ENCODE data around the gene DENND6B.

DENND6B gene

DNA sequence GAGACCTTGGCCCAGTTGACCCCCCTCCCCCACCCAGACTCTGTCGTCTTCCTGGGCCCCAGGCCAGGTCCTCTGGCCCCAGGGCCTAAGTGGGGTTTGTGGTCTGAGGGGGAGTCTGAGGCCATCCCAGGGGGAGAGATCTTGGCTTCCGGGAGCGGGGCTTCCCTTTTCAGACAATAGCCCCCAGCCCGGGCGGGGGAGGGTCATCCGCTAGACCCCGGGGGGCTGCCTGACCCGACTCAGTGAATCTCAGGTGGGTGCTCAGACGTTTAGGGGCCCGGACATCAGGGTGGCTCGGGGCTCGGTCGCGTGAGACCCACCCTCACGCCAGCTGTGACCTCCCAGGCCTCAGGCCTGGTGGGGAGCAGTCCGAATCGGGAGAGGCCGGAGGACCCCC, 57.2 kb downstream of the DENND6B start:
- FAIRE-seq = no peak

GRCh38 chr22:50268655-50269113, 58.1 kb downstream of the DENND6B start:
- no peak for FAIRE-seq

- no peak for FAIRE-seq
Measured at GRCh38 chr22:50267591-50268390, 59.0 kb downstream of the DENND6B start.

GRCh38 chr22:50266994-50267393, 59.8 kb downstream of the DENND6B start:
- FAIRE-seq = no peak

DNA sequence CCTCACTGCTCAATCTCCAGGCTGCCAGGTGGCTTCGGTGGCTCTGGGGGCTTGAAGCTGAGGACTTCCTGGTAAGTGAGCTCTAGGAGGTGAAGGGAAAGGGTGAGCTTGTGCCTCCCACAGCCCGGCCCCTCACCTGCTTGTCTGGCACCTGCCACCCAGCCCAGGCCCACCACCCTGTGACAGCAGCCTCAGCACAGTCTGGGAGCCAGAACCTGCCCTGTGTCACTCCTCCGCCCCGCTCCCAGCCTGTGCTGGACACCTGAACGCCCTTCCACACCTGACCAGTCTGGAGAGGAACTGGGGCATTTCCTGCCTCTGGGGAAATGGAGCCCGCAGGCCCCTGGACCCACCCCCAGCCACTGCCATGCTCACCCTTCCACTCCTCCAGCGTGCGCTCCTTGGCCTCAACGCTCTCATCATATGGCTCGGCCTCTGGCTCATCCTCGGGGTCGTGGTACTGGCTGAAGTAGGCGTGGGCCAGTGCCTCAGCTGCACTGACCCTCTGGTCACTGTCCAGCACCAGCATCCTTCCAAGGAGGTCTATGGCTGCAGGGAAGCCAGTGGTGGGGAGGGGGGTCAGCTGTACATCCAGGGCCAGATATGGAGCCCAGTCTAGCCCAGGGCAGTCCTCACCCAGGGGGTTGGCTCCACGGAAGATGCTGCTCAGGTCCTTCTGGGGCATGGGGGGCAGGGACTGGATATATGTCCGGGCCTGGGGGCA, 61.7 kb downstream of the DENND6B start:
- no peak for FAIRE-seq

DNA sequence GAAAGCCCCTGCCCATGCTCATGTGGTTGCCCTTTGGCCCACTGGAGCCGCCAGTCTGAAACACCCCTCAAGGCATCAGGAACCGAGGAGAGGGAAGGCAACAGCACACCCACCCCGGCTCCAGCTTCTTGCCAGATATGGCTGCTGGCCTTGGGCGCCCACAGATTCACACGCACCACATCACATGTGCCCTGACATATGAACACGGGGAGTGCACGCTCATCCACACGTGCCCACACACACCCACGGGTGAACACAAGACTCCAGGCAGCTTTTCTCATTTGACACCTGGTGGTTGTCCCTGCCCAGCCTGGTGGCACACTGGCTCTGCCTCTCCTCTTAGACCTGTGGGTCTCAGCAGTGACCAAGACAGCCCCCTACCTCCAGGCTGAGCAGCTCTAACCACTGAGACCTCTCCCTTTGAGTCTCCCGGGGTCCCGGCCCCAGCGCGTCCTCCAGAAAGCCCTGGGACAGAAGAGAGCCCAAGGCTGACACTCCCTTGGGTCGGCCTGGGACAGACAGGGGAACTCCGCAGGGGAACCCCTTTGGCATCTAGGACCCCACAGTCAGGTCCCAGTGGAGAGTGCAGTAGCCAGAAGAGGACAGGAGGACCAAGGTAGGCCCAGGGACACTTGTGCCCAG, 62.6 kb downstream of the DENND6B start:
- FAIRE-seq = no peak

- FAIRE-seq = no peak
Measured at GRCh38 chr22:50262973-50263617, 63.7 kb downstream of the DENND6B start.

- FAIRE-seq = no peak
Measured at GRCh38 chr22:50262460-50262911, 64.3 kb downstream of the DENND6B start.

DNA sequence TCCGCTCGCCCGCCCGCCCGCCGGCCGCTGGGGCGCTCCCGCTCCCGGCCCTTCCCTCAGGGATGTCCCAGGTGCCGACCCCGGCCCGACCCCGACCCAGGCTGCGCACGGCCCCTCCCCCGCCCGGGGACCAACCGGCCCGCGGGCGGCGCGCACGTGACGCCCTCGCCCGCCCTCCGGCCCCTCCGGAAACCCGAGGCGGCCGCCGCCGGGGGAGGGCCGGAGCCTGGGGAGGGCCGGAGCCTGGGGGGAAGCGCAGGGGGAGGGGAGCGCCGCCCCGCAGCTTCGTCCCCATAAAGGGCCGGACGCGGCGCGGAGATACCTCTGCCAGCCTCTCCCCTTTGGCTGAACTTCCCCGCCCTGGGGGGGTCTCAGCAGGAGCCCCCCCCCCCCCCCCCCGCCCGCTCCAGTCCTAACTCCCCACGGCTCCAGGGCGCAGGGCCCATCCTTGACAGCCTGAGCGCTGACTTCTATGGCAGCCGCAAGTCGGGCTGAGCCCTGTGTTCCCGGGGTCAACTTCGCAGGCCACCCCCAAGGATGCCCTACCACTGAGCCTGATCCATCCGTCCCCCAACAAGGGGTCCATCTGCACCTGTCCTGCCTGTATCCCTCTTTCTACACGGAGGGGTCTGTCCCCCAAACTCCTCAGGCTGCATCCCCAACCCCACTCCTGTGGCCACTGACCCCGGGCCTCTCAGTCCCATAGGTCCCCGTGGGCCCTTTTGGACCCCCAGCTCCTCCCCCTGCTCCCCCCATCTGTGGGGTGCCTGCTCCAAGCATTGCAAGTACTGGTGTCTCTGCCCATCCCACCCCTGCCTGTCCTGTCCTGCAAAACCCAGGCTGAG, 65.0 kb downstream of the DENND6B start, which contains the start of gene MAPK12:
TSS of gene MAPK12 (minus strand) at position 69 of the 845 bp plus-strand sequence. CDS start 174 bp downstream, outside the sequence.
- FAIRE-seq = no peak

- FAIRE-seq = no peak
Measured at GRCh38 chr22:50260801-50261614, 65.8 kb downstream of the DENND6B start.

GRCh38 chr22:50260434-50260800, 66.4 kb downstream of the DENND6B start:
- no peak for FAIRE-seq

- FAIRE-seq = no peak
Measured at GRCh38 chr22:50259302-50259701, 67.5 kb downstream of the DENND6B start.
